GM19025 (cell line): ENCODE results near the gene ZNF766.
"Not testable (repeated sequence)": the region's sequence is repeated elsewhere in the genome, so short reads cannot be mapped to it uniquely, and the experiment has no call there.

ENCODE experiments used
- ATAC-seq: cut with Tn5 transposase; IDR thresholded peaks from one replicate; pipeline ENCODE4 v1.9.1; 2021; ENCODE audit warnings: mild to moderate bottlenecking, low read depth, moderate library complexity; ENCODE audit not compliant: unreplicated experiment

Gene ZNF766

GRCh38 chr19:52274191-52274590 lies 4.8 kb downstream of the ZNF766 start:
- no peak for ATAC-seq

- no peak for ATAC-seq
Observed at GRCh38 chr19:52275988-52276387, 6.6 kb downstream of the ZNF766 start.

DNA sequence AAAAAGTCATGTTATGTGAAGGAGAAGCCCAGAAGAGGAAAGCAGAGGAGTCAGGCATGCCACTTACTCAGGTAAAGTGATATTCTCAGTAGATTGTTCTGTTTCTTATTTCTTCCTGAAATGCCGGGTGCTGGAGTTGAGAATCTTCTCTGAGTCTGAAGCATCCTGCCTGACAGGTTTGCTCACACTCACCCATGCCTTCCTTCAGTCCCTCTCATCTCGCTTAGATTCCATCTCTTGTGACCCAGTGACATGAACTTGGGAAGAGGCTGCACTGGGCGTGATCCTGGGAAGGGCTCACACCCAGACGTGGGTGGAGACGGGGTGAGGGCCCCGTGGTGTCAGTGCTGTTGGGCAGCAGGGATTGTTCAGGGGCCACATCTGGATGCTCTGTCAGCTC lies 8.1 kb downstream of the ZNF766 start:
- no peak for ATAC-seq

- ATAC-seq: no peak
Observed at GRCh38 chr19:52286256-52286655, 16.9 kb downstream of the ZNF766 start.

- ATAC-seq: no peak
Observed at GRCh38 chr19:52291781-52292180, 22.4 kb downstream of the ZNF766 start.

DNA sequence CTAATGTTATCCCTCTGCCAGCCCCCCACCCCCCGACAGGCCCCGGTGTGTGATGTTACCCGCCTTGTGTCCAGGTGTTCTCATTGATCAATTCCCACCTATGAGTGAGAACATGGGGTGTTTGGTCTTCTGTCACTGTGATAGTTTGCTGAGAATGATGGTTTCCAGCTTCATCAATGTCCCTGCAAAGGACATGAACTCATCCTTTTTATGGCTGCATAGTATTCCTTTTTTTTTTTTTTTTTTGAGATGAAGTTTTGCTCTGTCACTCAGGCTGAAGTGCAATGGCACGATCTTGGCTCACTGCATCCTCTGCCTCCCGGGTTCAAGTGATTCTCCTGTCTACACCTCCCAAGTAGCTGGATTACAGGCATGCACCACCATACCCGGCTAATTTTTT lies 23.6 kb downstream of the ZNF766 start:
- ATAC-seq: not testable (repeated sequence)

GRCh38 chr19:52296400-52296772 lies 27.0 kb downstream of the ZNF766 start:
- ATAC-seq: no peak

DNA sequence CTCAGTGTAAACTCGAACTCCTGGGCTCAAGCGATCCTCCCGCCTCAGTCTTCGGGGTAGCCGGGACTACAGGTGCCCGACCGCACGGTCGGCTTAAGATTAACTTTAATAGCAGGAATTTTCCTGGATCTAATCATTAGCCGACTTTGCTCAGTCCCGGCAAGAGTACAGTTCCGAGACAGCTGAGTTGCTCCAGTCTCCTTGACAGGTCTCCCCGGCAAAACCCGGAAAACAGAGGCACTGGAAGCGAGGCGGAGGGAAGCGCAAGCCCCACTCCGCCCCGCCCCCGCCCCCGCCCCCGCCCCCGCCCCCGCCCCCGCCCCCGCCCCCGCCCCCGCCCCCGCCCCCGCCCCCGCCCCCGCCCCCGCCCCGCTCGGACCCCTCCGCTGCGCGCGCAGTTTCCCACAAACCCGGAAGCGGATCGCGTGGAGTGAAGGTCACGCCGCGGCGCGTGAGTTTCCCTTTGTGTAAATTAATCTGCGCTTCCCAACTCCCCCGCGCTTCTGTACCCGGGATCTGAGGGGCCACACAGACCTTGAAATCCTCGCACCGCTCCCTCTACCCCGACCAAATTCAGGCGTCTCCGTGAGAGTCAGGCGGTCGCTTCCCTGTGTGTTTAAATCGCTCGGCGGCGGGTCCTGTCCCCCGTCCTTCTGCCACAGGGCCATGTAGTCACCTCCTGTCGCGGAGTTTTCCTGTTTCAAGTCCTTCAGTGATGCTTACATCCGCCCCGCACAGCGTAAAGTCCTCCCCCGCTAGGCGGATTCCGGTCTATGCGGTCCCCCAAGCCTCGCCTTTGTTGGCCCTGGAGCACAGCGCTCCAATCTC lies 27.6 kb downstream of the ZNF766 start, which contains the start of gene ZNF480:
ZNF480 (plus strand) TSS at position 397 of the 828 bp plus-strand sequence. CDS start 3,244 bp downstream, outside the sequence.
- peak; percentile 52 for ATAC-seq

GRCh38 chr19:52297601-52298364 lies 28.4 kb downstream of the ZNF766 start:
- no peak for ATAC-seq

- no peak for ATAC-seq
Observed at GRCh38 chr19:52307275-52307674, 37.9 kb downstream of the ZNF766 start.

GRCh38 chr19:52322429-52322828 lies 53.0 kb downstream of the ZNF766 start:
- ATAC-seq: no peak

GRCh38 chr19:52331757-52332156 lies 62.4 kb downstream of the ZNF766 start:
- no peak for ATAC-seq

DNA sequence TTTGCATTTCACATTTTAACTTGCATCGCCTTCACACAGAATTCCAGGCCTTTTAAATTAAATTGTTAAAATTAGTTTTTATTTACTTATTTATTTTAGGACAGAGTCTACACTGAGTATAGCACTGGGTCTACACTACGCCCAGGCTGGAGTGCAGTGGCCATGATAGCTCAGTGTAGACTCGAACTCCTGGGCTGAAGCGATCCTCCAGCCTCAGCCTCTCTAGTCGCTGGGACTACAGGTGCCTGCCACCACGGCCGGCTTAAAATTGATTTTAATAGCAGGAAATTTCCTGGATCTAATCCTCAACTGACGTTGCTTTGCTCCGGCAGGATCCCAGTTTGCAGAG lies 66.4 kb downstream of the ZNF766 start:
- no peak for ATAC-seq

GRCh38 chr19:52336117-52336790 lies 66.9 kb downstream of the ZNF766 start, which contains the start of gene ZNF610:
ZNF610 (plus strand) TSS chr19:52336243; CDS start chr19:52349173, 12,930 bp downstream.
- ATAC-seq: peak; percentile 67

DNA sequence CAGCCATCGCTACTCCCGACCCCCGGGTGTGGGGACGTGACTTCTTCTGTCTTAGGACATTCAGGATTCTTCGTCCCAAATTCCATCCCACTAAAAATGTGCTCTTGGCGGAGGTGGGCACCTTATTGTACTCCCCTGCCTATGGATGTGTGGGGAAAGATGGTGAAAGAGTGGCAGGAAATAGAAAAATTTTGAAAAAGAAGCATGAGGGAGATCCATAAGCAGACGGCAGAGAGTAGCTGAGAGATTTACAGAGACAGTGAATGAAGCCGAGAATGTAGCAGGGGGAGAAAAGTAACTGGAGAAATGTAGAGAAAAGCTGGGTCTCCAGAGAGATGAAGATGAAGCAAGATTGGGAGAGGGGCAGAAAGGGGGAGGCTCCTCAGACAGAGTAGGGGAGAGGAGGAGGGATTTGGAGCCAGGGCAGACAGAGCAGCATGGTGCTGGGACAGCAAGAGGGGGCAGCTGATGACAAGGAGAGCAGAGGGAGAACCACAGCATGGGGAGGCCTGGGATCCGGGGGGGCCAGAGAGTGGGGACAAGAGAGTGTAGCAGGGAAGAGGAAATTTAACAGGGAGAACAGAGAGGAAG lies 67.5 kb downstream of the ZNF766 start:
- ATAC-seq: no peak

DNA sequence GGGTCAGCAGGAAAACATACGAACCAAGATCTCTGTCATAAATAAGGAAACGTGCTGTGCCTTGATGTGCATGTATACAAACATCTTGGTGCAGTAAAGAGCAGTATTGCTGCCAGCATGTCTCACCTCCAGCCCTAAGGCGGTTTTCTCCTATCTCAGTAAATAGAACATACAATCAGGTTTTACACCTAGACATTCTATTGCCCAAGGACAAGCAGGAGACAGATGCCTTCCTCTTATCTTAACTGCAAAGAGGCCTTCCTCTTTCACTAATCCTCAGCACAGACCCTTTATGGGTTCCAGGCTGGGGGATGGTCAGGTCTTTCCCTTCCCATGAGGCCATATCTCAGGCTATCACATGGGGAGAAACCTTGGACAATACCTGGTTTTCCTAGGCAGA lies 69.6 kb downstream of the ZNF766 start:
- not testable (repeated sequence) for ATAC-seq

GRCh38 chr19:52343548-52343947 lies 74.2 kb downstream of the ZNF766 start:
- ATAC-seq: no peak

- ATAC-seq: no peak
Observed at GRCh38 chr19:52345162-52345561, 75.8 kb downstream of the ZNF766 start.
